NCI-H526 (cell line): Measurements from ENCODE around the gene RBM19.
A peak's percentile ranks its signal among the peaks of the same experiment; 100 is the strongest.

Source experiments
- DNase-seq, 2 experiments: peaks; one replicate each; lab custom pipeline; 2025; lab: John Stamatoyannopoulos, UW

The RBM19 gene

DNA sequence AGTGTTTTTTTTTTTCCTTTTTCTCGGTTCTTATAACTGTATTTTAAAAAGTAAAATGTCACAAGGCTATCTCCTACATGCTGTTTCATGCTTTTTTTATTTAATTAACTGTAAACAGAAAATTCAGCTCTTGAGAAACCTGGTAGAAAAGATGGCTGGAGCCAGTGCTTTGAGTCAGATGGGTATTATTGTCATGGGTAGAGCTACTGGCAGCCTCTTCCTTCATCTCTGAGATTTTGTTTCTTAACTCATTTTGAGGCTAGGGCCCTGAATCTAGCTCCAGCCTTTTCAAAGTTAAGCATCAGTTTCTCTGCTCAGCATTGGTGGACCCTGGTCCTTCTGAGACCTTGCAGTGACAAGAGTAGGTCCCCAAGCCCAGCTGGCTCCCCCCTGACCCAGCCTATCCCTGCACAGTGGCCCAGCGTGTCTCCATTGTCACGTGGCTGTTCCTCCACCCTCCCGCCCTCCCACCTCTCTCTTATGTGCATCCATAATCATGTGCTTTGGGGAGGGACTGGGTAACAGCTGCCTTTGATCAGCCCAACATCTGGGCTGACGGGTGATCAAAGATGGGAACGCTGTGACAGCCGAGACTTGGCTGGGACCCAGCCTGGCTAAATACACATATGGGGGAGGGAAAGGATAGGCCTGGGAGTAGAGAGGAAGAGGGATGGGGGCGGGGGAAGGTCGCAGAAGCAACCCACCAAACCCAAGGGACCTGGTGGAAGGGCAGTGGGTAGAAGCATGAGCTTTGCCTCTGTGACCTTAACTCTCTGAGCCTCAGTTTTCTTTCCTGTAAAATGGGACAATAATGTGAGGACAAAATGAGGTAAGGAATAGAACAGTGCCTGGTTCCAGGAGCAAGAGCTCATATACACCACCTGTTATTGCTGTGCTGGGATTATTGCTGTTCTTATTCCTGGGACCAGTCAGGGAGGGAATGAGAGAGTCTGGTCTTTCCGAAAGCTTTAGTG is 24.4 kb upstream of the RBM19 start:
- DNase-seq = no peak

DNA sequence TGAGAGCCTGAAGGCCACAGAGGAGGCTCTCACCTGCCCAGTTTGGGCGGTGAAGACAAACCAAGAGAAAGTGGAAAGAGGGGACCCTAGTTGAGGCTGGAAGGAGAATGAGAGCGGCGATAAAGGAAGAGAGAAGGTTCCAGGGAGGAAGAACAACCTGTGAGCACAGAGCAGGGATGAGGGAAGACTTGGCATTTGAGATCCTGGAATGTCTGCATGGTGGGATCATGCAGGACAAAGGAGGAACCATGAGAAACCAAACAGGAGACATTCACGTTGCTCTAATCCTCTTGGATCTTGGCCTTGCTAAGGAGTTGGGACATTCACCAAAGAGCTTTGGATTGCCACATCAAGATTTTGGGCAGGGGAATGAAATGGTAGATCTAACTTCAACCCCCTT is 22.9 kb upstream of the RBM19 start:
- no peak for DNase-seq

DNA sequence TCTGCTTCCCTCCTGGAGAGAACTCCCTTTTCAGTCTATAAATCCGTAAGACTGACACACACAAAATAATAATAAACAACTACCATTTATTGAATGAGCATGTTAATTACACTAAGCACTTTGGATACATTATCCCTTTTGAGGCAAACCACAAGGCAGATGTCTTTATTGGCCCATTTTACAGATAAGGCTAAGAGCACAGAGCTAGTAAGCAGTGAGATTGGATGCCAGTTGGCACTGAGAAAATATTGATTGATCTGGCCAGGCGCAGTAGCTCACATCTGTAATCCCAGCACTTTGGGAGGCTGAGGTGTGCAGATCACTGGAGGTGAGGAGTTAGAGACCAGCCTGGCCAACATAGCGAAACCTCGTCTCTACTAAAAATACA is 21.9 kb upstream of the RBM19 start:
- DNase-seq = no peak

DNA sequence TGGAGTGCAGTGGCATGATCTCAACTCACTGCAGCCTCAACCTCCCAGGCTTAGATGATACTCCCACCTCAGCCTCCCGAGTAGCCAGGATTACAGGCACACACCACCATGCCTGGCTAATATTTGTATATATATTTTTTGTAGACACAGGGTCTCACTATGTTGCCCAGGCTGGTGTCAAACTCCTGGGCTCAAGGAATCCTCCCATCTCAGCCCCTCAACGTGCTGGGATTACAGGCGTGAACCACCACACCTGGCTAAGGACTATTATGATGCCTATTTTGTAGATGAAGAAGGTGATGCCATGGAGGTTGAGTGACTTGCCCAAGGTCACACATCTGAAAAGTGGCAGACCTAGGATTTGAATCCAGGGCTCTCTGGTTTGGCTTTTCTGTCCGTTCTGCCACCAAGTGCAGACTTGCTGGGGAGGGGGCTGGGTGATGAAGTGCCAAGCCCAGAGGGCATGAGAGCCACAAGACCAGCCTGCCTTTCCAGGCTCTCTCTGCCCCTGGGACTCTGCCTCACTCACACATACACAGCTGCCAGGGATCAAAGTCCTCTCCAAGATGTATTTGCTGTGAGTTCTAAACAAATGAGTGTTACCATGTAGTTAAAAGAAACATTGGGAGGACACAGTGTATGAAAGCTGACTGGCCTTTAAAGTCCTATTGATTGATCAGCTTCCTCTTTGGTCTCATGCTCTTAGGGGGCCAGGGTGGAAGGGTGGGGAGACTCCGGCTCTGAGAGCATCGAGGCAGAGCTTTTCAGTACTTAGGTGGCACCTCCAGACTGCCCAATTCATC is 21.3 kb upstream of the RBM19 start:
- peak; percentile 89 to 91 for DNase-seq

- DNase-seq = no peak
These were observed 18.3 kb upstream of the RBM19 start for GRCh38 chr12:113984464-113984863.

DNA sequence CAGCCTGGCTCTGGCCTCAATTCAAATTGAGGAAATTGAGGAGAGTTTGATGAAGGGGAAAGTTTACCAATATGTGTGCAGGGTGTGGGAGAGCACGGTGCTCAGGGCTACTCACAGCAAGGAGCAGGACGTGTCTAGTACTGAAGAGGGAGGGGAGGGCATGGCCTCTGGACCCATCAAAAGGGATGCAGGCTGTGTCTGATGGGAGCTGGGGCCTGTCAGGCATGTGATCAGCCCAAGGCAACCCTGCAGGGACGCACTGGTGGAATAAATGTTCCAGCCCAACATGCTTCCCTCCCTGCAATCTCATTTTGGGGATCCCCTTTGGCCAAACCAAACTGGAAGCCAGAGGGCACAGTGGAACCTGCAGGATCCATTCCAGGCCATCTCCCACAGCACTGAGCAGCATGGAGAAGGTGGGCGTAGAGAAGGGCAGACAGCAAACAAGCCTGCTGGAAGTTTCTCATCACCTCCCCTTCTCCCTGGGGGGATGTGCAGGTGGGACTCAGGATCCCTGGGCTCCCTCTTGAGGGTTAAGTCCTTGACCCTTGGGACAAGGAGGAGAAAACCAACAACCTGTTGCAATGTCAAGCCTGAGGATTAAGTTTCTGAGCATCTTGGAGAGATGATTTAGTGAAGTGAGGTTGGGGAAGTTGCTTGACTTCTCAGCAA is 17.8 kb upstream of the RBM19 start:
- no peak for DNase-seq

- no peak for DNase-seq
These were observed 17.1 kb upstream of the RBM19 start for GRCh38 chr12:113983265-113983664.

- DNase-seq = peak; percentile 27 to 55
These were observed 15.8 kb upstream of the RBM19 start for GRCh38 chr12:113981876-113982275.

GRCh38 chr12:113980537-113981337 is 14.6 kb upstream of the RBM19 start:
- DNase-seq = peak; percentile 61 to 84

DNA sequence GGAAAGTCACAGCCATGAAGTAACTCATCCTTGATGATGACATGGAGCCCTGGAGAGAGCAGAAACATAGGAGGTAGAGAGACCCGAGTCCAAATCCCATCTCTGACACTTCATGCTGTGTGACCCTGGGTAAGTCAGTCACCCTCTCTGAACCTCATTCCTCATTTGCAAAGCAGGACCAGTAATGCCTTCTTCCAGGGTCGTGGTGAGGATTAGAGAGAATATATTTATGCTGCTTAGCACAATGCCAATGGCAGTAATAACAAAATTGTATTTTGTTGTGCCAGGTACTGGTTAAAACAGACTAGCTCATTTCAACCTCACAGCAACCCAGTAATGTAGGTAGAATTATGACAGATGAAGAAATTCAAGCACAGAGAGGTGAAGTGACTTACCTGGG is 13.9 kb upstream of the RBM19 start:
- DNase-seq = no peak

GRCh38 chr12:113978080-113978479 is 12.0 kb upstream of the RBM19 start:
- DNase-seq = no peak

- no peak for DNase-seq
These were observed 7.9 kb upstream of the RBM19 start for GRCh38 chr12:113974006-113974405.

- DNase-seq = no peak
These were observed 7.2 kb upstream of the RBM19 start for GRCh38 chr12:113973109-113973904.

GRCh38 chr12:113971392-113971791 is 5.3 kb upstream of the RBM19 start:
- no peak for DNase-seq

DNA sequence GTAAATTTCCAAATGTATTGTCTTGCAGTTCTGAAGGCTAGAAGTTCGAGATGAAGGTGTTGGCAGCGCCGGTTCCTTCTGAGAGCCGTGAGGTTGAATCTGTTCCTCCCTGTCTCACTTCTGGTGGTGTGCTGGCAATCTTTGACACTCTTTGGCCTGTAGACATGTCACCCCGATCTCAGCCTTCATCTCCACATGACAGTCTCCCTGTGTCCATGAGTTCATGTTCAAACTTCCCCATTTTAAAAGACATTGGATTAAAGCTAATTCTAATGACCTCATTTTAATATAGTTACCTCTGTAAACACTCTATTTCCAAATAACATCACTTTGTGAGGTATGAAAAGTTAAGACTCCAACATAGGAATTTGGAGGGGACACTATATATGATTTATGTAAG is 4.1 kb upstream of the RBM19 start:
- DNase-seq = no peak

DNA sequence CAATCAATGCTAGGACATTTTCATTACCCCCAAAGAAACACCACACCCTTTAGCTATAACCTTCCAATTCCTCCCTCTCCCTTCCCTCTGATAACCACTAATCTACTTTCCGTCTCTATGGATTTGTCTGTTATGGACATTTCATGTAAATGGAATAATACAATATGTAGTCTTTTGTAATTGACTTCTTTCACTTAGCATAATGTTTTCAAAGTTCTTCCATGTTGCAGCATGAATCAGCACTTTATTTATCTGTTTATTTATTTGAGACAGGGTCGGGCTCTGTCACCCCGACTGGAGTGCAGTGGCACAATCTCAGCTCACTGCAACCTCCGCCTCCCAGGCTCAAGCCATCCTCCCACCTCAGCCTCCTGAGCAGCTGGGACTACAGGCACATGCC is 1.2 kb upstream of the RBM19 start:
- no peak for DNase-seq

- no peak for DNase-seq
These were observed 3.4 kb downstream of the RBM19 start for GRCh38 chr12:113962733-113963132.

DNA sequence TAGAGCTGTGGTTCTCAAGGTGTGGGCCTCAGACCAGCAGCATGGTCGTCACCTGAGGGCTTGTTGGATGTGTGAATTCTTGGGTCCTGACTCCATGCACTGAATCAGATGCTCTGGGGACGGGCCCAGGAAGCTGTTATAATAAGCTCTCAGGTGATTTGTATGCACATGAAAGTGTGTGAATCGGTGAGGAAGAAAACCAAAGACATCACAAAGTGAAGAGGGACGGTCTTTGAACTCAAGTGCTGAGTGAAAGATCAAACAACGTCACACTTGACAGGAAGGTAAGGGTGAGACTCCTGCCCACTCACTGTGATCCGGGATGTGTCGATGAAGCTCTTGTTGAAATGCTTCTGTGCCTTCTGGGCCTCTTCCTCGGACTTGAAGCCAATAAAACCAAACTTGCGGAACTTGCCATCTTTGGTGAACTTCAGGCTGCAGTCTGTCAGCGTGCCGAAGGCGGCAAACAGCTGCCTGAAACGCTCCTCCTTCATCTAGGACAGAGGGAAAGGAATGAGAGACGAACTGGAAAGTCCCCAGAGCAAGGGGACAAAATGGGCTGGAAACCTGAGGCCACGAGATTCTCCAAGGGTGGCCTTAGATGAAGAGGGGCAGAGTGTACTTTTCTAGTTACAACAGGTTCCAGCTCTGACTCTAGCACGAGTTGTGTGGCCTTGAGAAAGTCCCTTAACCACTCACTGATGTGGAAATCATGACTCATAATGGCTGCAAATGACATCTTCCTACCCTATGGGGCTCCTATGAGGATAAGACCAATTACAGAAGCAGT is 4.0 kb downstream of the RBM19 start:
- no peak for DNase-seq

DNA sequence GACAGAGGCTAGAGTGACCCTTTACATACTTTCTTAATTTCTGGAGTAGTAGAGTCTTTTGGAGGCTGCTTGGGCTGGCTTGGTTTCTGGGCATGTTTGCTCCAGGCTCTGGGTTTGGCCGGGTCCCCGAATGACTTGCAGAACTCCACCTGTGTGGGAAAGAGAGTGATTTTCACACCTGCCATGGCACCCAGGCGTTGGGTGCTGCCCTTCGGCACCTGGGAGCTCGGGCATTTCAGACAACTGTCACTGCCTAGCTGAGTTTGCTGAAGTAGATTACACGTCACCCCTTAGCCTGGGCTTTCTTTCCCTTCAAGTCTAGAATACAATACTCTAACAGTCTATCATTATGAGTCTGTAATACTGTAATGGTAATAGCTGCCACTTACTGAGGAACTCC is 6.1 kb downstream of the RBM19 start:
- no peak for DNase-seq

DNA sequence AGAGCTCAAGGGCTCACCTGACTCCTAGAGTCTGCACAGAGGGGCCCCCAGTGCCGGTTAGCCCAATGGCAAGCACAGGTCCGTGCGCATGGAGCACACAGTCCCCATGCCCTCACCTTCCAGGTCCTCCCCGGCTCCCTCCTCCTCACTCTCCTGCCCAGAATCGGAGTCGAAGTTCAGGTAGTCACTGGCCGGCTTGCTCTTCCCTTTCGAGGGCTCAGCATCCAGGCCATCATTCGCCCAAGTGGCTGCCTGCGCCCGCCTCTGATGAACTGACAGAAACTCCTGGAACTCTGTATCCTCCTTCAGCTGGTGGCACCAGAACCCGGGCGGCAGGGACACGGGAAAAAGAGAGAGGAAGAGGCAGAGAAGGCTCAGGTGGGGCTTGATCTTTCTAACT is 7.0 kb downstream of the RBM19 start:
- DNase-seq = no peak
